GM18499 (cell line): ENCODE results near the gene RARB.

Experiments used
- ATAC-seq: cut with Tn5 transposase; IDR thresholded peaks from one replicate; pipeline ENCODE4 v1.9.1; 2021; ENCODE audit warnings: moderate number of reproducible peaks; ENCODE audit not compliant: insufficient read depth, unreplicated experiment

Gene RARB

DNA sequence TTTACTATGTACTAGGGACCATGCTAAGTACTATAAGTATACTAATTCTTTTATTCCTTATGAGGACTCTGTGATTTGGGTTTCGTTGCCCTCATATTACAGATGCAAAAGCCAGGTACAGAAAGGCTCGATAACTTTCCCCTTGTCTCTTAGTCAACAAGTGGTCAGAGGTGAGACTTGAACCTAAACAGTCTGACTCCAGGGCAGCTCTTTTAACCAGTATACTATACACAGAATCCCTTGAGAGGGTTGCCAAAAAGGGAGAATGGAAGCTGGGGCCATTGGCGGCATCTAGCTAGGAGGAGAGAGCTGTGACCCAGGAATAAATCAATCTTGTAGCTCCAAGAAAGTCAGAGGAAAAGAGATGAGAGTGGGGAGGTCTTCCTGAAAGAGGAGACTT, 144.3 kb downstream of the RARB start:
- no peak for ATAC-seq

DNA sequence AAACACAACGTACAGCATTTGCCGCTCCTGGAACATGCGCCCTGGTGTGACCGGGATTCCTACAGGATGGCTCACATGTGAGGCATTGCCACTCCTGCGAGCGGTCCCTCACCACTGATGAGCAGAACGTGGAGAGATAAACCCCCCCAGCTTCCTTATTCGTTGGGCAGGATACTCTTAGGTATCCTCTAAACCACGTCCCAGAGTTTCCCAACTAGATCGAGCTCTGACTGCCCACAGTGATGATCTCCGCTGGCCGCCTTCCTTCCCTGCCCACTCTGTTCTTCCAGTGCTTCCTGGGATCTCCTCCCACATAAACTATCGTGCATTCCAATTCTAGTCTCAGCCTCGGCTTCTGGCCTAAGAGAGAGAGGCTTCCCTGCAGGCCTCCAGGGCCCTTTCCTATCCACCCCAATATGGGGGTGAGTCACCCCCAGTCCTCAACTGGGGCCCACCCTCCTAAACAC, 144.9 kb downstream of the RARB start:
- no peak for ATAC-seq

GRCh38 chr3:25573386-25574171, 145.5 kb downstream of the RARB start:
- no peak for ATAC-seq

GRCh38 chr3:25574172-25574765, 146.2 kb downstream of the RARB start:
- no peak for ATAC-seq

DNA sequence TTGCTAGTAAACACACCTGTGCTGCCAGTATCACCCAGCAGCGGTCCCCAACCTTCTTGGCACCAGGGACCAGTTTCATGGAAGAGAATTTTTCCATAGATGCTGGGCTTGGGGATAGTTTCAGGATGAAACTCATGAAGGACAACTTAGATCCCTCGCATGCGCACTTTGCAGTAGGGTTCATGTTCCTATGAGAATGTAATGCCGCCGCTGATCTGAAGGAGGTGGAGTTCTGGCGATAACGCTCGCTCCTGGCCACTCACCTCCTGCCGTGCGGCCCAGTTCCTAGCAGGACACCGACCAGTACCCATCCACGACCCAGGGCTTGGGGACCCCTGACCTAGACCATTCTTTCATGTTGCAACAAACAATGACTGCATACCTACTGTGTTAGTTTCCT, 146.9 kb downstream of the RARB start:
- no peak for ATAC-seq

- no peak for ATAC-seq
Observed at GRCh38 chr3:25576146-25576545, 148.1 kb downstream of the RARB start.

DNA sequence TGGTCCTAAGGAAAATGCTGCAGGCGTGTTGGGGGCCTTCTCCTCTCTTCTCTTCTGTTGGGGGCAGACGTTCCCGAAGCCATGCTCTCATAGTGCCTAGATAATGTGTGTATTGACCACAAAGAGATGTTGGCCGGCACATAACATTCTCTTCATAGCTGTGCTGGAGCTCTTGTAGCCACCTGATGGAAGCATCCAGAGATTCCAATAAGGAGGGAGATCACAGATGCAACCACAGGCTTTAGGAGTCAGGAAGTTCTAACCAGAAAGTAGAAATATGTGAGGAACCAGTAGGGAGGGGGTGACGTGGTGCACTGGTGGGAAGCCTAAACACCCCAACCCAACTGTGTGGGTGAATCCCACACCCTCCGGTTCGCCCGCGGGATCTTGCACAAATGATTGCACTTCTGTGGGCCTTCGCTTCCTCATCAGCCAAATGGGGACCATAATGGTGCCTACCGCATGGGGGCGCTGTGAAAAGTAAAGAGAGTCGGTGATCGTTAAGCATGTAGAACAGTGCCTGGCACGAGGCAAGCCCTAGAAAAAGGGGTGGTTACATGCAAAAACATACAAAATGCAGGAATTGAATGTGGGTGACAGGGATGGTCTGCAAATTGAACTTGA, 148.9 kb downstream of the RARB start:
- ATAC-seq, result no peak

DNA sequence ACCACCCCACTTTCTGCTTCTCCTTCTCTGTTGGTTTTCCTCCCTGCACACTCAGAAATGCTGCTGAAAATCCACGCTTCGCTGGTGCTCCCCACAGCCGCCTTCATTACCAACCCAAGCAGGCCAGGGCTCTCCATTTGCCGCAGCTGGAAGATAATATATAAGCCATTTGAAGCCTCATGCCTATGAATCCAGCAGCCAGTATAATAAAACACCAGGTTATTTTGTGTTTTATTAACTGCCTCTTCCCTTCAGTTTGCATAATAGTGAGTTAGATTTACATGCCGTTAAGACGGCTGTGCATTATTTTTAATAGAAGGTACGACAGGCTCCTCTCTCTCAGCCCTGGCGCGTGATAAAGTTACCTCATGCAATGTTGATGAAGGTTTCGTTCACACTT, 150.0 kb downstream of the RARB start:
- no peak for ATAC-seq

GRCh38 chr3:25580534-25580933, 152.5 kb downstream of the RARB start:
- no peak for ATAC-seq

DNA sequence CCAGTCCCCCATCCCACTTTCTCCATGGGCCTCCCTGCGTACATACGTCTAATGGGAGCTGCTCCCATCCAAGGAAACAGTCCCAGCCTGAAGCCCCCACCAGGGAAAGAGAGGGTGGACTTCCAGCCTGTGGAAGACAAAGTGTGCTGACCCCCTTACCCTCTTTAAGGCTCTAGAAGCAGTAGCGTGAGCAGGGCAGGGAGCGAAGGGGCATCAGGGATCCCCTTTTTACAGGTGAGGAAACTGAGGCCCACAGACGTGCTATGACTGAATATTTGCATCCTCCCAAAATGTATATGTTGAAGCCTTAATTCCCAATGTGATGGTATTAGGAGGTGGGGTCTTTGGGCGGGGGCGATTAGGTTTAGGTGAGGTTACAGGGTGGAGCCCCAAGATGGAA, 153.3 kb downstream of the RARB start:
- ATAC-seq, result no peak

DNA sequence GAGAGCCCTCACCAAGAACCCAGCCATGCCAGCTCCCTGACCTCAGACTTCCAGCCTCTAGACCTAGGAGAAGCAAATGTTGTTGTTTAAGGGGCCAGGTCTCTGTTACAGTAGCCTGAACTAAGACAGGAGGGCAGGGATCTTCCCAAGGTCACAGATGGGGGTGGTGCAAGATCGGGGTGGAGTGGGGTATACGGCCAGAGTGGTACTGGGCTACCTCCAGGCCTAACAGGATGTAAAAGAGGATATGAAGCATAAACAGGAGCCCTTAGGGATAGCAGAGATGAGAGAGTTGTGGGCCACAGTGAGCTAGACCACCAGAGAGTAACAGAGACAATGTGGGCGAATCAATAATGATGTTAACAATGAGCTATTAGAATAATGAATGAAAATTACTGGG, 153.8 kb downstream of the RARB start:
- ATAC-seq, result no peak

DNA sequence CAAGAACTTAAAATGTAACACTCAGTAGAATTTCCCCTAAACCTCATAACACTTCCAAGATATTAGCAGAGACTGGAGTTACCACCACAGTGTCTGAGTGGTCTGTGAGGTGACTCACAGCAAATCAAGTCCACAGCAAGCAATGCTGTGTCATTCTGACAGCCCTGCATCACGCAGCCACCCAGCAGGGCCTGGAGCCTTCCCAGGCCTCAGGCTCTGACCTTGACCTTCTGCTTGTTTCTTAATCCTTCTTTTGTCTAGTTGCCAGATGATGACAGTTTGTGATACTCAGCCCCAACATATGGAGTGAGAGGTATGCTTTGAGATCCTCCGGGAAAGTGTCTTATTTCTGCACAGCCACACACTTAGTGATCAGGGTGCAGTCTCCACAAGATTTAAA, 154.2 kb downstream of the RARB start:
- no peak for ATAC-seq

GRCh38 chr3:25583343-25583742, 155.3 kb downstream of the RARB start:
- ATAC-seq, result no peak

DNA sequence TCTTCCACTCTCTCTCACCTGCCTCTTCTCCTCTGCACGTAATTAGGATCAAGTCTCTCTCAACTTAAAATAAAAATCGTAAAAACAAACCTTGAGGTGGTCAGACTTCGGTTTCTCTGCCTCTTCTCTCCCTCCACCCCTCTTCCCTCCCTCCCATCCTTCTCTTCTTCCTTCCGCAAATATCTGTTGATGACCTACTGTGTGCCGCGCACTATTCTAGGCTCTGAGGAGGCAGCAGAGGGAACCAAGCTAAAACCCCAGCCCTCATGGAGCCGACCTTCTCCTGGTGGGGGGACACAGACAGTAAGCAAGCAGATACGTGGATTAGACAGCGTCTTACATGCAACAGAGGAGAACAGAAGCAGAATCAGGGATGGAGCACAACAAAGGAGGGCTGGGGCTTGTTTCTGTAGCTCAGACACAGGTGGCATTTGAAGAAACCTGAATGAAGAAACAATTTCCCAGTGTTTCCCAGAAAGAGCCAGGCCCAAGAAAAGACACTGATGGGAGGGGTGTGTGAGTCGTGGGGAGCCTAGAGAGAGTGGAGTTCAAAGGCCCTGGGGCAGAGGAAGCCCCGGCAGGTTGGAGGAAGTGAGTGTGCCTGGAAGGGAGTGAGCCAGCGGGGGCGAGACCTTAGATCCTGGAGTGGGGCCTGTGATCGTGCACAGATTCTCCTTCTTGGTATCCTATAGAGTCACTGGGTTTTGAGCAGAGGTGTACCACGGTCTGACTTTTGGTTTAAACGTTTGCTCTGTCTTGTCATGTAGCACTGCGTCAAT, 156.1 kb downstream of the RARB start:
- no peak for ATAC-seq

- ATAC-seq, result no peak
Observed at GRCh38 chr3:25585361-25586166, 157.5 kb downstream of the RARB start.

DNA sequence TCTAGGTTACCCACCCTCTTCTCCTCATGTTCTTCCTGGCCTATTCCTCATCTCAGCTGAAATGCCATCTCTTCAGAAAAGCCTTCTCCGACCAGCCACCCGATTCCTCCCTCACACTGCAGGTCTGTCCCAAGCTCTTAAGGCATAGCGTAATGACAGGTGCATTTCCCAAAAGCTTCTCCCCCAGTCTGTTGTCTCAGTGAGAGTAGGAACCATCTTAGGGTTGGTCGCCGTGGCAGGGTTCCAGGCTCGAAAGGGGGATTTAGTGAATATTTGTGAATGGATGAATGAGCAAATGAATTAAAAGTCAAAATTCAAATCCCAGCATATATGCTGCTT, 158.1 kb downstream of the RARB start:
- ATAC-seq, result no peak

DNA sequence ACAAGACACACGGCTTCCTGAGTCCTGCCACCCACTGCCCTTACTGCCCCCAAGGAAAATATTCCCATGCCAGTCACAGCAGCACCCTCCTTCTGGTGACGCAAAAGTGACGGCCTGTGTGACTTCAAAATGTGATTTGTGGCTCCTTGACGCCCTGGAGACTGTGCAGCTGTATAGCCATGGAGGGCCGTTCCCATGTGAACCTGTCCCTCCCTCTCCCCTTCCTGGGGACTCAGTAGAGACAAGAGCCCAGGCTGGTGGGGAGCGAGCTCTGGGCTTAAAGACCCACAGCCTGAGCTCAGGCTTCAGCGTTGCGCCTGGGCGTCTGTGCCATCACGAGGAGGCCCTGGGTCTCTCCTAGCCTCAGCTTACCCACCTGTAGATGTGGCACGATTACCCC, 158.5 kb downstream of the RARB start:
- ATAC-seq, result no peak

- no peak for ATAC-seq
Observed at GRCh38 chr3:25587094-25587493, 159.0 kb downstream of the RARB start.

DNA sequence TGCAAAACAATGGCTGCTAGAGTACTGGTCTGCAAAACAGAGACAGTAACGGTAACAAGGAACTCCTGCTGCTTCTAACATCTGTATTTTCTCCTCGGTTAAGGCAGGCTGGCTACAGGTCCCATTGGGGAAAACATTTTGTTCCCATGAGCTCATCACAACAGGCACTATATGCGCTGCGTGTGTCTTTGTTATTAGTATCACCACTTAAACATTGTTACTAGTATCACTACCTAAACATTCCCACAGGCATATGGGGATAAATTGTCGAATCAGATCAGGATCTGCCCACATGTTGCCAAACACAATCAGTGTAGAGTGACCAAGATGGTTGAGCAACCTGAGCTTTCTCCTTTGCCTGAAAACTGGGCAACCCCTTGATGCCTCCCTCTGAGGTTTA, 159.5 kb downstream of the RARB start:
- no peak for ATAC-seq

GRCh38 chr3:25587975-25588374, 159.9 kb downstream of the RARB start:
- no peak for ATAC-seq
